ENCODE results near the gene SPTB. TPM values are rescaled to one million over a fixed set of nuclear protein-coding genes. Genes with fewer than 3 reads are reported as not detected.

Gene SPTB
- total RNA-seq (2013; cell fraction: nucleolus; rRNA removed): 0.08 and 0.20 TPM in 2 replicates
- total RNA-seq (2014; rRNA removed): under 0.01 and 0.05 TPM in 2 replicates
- total RNA-seq (2014; rRNA removed; fragmentation: Illumina TruSeq; extraction: Trizol): under 0.01 TPM in 1 of 2 replicates, not detected in the other
- 0.03 and 0.11 TPM in 2 replicates for total RNA-seq (2021)
- polyA plus RNA-seq (2011; ENCODE audit: low read depth): not detected
- polyA plus RNA-seq (2011; rRNA removed): 0.04 and 0.06 TPM in 2 replicates
- 0.03 and 0.04 TPM in 2 replicates for polyA plus RNA-seq (2011; cell fraction: cytosol; rRNA removed)
- polyA plus RNA-seq (2011; cell fraction: nucleus; rRNA removed): 0.09 and 0.13 TPM in 2 replicates
- 0.03 and 0.13 TPM in 2 replicates for polyA plus RNA-seq (2012)
- polyA plus RNA-seq (2014; fragmentation: Illumina TruSeq; extraction: Trizol): 0.01 TPM in 1 of 2 replicates, not detected in the other
- not detected for polyA plus RNA-seq (2014; fragmentation: Nextera tagmentation; extraction: Ambion mirVana)
- polyA plus RNA-seq (2014; rRNA removed): 0.03 TPM in 1 of 2 replicates, not detected in the other
- polyA plus RNA-seq (2016; fragmentation: Nextera tagmentation; extraction: Ambion mirVana): not detected
- 0.21 TPM in 1 of 2 replicates, not detected in the other for polyA minus RNA-seq (2011; rRNA and poly(A)+ RNA removed)
- not detected in 2 replicates for polyA minus RNA-seq (2011; cell fraction: cytosol; rRNA and poly(A)+ RNA removed)
- polyA minus RNA-seq (2011; cell fraction: nucleus; rRNA and poly(A)+ RNA removed): not detected in 2 replicates
- Bru-seq, nascent RNA: percentile 9 among the genes with signal in this experiment
- BruChase-seq, experiment 1, labeled RNA remaining after a 6-hour chase: percentile 14 among the genes with signal in this experiment
- percentile 6 among the genes with signal in this experiment for BruChase-seq, experiment 2, labeled RNA remaining after a 2-hour chase
- long read RNA-seq, experiment 1: 0 reads
- long read RNA-seq, experiment 2: 0 reads

GRCh38 chr14:64879635-64880220, at the start of gene SPTB:
Gene SPTB (minus strand): TSS chr14:64879907. CDS start chr14:64823094, 56,813 bp downstream.
- intact Hi-C loops (cut with micrococcal nuclease; ENCODE audit: unreplicated experiment) (no loop called here), in situ Hi-C loops (cut with MboI) (loop anchor here (25.0 kb wide), 1 partner anchor 517 kb away; no protein-coding TSS in a partner anchor)
- WGBS (ENCODE audit: insufficient coverage, insufficient replicate concordance, low lambda C conversion rate, missing lambda C conversion rate): under 1% methylated on average over 41 of the region's 61 CpGs
- Histone ChIP-seq H3K4me1 (ENCODE audit: control insufficient read depth, insufficient read depth, low read length) (no peaks in the 10 kb centered on the region), H3K79me2 (ENCODE audit: control insufficient read depth, insufficient read depth, low read length) (no peaks in the 10 kb centered on the region), H3K27me3 (replicated peaks in 1 of 2; ENCODE audit: control insufficient read depth in 2 of 2, insufficient read depth in 2 of 2, low read length in 1 of 2) (peaks cover 7 to 20% of the 10 kb centered on the region in 2 experiments), H3K9me3 (replicated peaks; ENCODE audit: control insufficient read depth, insufficient read depth, low read length) (no peaks in the 10 kb centered on the region), H3K4me3 (peak within 1 kb of the TSS; percentile 59), H3K9ac (ENCODE audit: control insufficient read depth, insufficient read depth, low read length) (no peak within 1 kb of the TSS; the same call in 1 of the 2 replicates), H2AFZ (ENCODE audit: control insufficient read depth, low read depth, low read length) (peak within 1 kb of the TSS; percentile 33; the same call in 1 of the 2 replicates), H3K27ac (ENCODE audit: control insufficient read depth, insufficient read depth) (no peak within 1 kb of the TSS), H4K20me1 (ENCODE audit: control insufficient read depth, insufficient read depth) (no peaks in the 10 kb centered on the region), H3K36me3 (ENCODE audit: control insufficient read depth in 2 of 2, insufficient read depth in 2 of 2, low read length in 1 of 2) (no peaks in the 10 kb centered on the region), H3K4me2 (ENCODE audit: control insufficient read depth, insufficient read depth) (peak within 1 kb of the TSS; percentile 89)
- SMC1A ChIA-PET (ENCODE audit: uncharacterized antibody, unreplicated experiment): interaction anchor here (1.4 to 2.3 kb wide), 2 partner anchors 15 to 56 kb away, joined by 3 to 7 read pairs; no protein-coding TSS in a partner anchor
- POLR2A ChIA-PET: no interaction called here
- no peak for DNase-seq (ENCODE audit: low read depth, low spot score)
- ATAC-seq: peak; percentile 81
- FAIRE-seq: no peak
- CTCF ChIA-PET: interaction anchor here (2.1 to 6.7 kb wide), 3 partner anchors 8 to 56 kb away, joined by 5 to 75 read pairs (median 22); no protein-coding TSS in a partner anchor
- RAD21 ChIA-PET (ENCODE audit: unreplicated experiment): interaction anchor here (1.3 kb wide), 1 partner anchor 12 kb away, joined by 3 read pairs; no protein-coding TSS in a partner anchor
- BruUV-seq (replicated peaks): no TSS peak
- no peak for TF ChIP-seq POLR2AphosphoS2 (IDR thresholded peaks at IDR 0.05; ENCODE audit: low read depth, low read length)
- no peak for TF ChIP-seq POLR2A (IDR thresholded peaks at IDR 0.05; ENCODE audit: low read depth, low read length)
- no peak for TF ChIP-seq NR2C1 (IDR thresholded peaks at IDR 0.05)
- TF ChIP-seq HDAC6 (IDR thresholded peaks at IDR 0.05; ENCODE audit: unreplicated experiment): peak; percentile 68
- no peak for TF ChIP-seq RELA (IDR thresholded peaks at IDR 0.05; ENCODE audit: borderline replicate concordance, partially characterized antibody)
- TF ChIP-seq BRCA1 (IDR thresholded peaks at IDR 0.05; ENCODE audit: low read depth, low read length): no peak
- TF ChIP-seq NR2C2 (IDR thresholded peaks at IDR 0.05; ENCODE audit: borderline replicate concordance, control insufficient read depth, insufficient read length, low read depth): no peak
- TF ChIP-seq EGR1 (IDR thresholded peaks at IDR 0.05; ENCODE audit: borderline replicate concordance in 1 of 2, low read depth in 2 of 2, low read length in 2 of 2): peak in 1 of 2 experiments; percentile 82; a peak in 2 of 3 replicates
- TF ChIP-seq CHD1 (IDR thresholded peaks at IDR 0.05; ENCODE audit: low read depth, low read length): no peak
- no peak for TF ChIP-seq MTA2 (IDR thresholded peaks at IDR 0.05; ENCODE audit: low read depth)
- TF ChIP-seq TCF12 (IDR thresholded peaks at IDR 0.05; ENCODE audit: low read depth, low read length): no peak
- TF ChIP-seq PBX3 (IDR thresholded peaks at IDR 0.05; ENCODE audit: insufficient replicate concordance, low read depth, low read length): peak; percentile 36
- no peak for TF ChIP-seq PRDM15 (CRISPR knock-in tag; IDR thresholded peaks at IDR 0.05)
- TF ChIP-seq EED (IDR thresholded peaks at IDR 0.05; ENCODE audit: low read depth): no peak
- TF ChIP-seq SREBF1 (IDR thresholded peaks at IDR 0.05; ENCODE audit: low read length): no peak
- TF ChIP-seq NR2F1 (conservative IDR thresholded peaks at IDR 0.05): no peak
